GM12891 (cell line): ENCODE results near the gene CCR5.

Experiments
- PAX5 ChIP-seq: IDR thresholded peaks from 2 replicates; pipeline ENCODE4 v1.6.1; 2011; ENCODE audit warnings: low read length, moderate library complexity, mild to moderate bottlenecking; ENCODE audit not compliant: insufficient read depth, severe bottlenecking
- POLR2A ChIP-seq: IDR thresholded peaks from 2 replicates; pipeline ENCODE4 v1.6.1; 2011; ENCODE audit warnings: low read depth, low read length, control low read depth
- POLR2AphosphoS5 ChIP-seq: IDR thresholded peaks from 2 replicates; pipeline ENCODE4 v1.6.1; 2011; ENCODE audit warnings: low read depth, low read length, control low read depth
- POU2F2 ChIP-seq: IDR thresholded peaks from 2 replicates; pipeline ENCODE4 v1.6.1; 2011; ENCODE audit warnings: low read depth, mild to moderate bottlenecking, control low read depth, low read length, moderate library complexity
- SPI1 ChIP-seq: IDR thresholded peaks from 2 replicates; pipeline ENCODE4 v1.6.1; 2011; ENCODE audit warnings: low read depth, low read length, control low read depth
- TAF1 ChIP-seq: IDR thresholded peaks from 2 replicates; pipeline ENCODE4 v1.6.1; 2011; ENCODE audit warnings: low read depth, low read length, control low read depth

GRCh38 chr3:46381625-46382024, 10.9 kb downstream of the CCR5 start:
- TF ChIP-seq POLR2AphosphoS5 (no peak), TAF1 (no peak), POLR2A (no peak), SPI1 (no peak), PAX5 (no peak), POU2F2 (no peak)
